Fibroblast of gingiva (primary cell): ENCODE results near the gene DTYMK.
"Not testable (repeated sequence)": the region's sequence is repeated elsewhere in the genome, so short reads cannot be mapped to it uniquely, and the experiment has no call there.

Source experiments
- DNase-seq: peaks from one replicate; pipeline ENCODE4 v3.0.0-alpha.2; 2011; ENCODE audit warnings: low read depth

Gene DTYMK, protein sequence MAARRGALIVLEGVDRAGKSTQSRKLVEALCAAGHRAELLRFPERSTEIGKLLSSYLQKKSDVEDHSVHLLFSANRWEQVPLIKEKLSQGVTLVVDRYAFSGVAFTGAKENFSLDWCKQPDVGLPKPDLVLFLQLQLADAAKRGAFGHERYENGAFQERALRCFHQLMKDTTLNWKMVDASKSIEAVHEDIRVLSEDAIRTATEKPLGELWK

DNA sequence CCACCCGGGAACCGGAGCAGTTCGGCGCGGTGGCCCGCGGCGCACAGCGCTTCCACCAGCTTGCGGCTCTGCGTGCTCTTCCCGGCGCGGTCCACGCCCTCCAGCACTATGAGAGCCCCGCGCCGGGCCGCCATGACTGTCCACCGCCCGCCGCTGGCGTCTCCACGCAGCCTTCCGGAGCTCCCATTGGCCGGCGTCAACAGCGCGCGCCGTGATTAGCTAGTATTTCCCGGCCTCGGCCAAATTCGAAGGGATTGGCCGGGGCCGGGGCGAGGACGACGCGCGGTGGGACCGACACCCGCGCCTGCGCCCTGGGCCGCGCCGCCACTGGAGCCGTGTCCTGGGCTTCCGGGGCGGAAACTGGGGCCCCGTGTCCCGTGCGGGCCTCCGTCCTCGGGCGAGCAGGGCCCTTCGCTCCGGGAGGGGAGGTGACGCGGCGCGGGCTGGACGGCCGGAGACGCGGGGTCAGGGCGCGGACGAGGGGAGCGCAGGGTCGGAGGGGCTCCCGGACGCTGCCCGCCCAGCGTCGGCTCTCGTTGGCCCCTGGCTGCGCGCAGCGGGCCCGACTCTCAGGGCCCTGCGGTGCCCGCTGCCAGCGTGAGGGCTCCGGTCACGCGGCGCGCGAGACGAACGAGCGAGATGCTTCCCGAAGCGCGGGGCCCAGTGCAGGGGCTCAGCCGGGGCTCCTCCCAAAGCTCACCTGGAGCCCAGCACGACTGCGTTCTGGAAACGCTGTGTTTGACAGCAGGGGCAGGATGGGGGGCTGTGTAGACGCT lies at the start of gene DTYMK:
Gene DTYMK, minus strand, starts transcription at position 166 of the 776 bp plus-strand sequence. Its CDS starts 32 bp downstream, at position 134.
- peak; percentile 95 for DNase-seq

DNA sequence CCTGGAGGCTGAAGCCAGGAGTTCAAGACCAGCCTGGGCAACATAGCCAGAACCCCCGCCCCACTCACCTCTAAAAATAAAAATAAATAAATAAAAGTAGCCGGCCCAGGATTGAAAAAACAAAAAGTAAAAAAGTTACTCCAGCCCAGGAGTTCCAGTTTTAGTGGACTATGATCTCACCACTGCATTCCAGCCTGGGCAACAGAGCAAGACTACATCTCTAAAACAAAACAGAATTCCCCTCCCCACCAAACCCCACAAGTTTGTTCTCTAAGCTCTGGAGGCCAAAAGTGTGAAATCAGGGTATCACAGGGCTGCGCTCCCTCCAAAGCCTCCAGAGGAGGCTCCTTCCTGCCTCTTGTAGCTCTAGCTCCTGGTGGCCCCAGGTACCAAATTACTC lies 49.5 kb upstream of the DTYMK start:
- DNase-seq = no peak

DNA sequence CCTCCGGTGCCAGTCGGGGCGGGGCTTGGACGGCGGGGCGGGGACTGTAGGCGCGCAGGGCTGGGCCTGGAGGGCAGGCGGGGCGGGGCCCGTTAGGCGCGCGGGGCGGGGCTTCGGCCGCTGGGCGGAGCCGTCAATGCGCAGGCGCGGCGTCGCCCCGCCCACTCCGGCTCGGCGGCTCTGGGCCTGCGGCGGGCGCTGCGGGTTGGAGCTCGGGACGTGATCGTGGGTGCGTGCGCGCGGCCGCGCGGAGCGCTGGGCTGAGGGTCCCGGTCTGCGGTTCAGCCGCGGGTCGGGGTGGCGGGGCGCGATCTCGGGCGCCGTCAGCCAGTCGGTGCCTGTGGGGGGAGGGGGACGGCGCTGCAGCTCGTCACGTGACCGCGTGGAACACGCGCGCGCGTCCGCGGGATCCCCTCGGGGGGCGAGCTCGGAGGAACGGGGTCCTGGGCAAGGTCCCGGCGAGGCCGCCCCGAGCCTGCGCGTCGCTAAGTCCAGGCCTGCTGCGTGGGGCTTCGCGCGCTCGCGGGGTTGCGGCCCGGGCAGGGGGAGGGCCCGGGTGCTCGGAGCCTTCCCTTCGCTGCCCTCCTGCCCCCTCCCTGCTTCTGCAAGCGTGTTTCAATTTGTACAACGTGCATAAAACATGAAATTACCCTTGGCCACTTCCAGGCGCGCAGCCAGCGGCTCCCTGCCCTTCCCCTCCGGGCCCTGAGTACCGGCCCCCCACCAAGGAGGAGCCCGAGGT lies 48.0 kb upstream of the DTYMK start, which contains the start of gene D2HGDH:
Gene D2HGDH, plus strand, starts transcription at position 164 of the 742 bp plus-strand sequence. CDS start 595 bp downstream, outside the sequence.
- DNase-seq = peak; percentile 76

DNA sequence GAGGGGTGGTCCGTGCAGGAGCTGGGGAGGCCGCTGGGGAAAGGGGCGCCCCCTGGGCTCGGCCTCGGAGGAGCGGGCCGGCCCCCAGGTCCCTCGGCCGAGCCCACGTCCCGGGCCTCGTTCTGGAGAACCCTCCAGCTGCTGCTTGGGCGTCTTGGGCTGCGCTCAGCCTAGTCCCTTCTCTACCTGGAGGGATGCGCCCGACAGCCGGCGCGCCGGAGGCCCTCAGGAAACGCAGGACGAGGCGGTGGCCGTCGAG lies 47.5 kb upstream of the DTYMK start:
- no peak for DNase-seq

DNA sequence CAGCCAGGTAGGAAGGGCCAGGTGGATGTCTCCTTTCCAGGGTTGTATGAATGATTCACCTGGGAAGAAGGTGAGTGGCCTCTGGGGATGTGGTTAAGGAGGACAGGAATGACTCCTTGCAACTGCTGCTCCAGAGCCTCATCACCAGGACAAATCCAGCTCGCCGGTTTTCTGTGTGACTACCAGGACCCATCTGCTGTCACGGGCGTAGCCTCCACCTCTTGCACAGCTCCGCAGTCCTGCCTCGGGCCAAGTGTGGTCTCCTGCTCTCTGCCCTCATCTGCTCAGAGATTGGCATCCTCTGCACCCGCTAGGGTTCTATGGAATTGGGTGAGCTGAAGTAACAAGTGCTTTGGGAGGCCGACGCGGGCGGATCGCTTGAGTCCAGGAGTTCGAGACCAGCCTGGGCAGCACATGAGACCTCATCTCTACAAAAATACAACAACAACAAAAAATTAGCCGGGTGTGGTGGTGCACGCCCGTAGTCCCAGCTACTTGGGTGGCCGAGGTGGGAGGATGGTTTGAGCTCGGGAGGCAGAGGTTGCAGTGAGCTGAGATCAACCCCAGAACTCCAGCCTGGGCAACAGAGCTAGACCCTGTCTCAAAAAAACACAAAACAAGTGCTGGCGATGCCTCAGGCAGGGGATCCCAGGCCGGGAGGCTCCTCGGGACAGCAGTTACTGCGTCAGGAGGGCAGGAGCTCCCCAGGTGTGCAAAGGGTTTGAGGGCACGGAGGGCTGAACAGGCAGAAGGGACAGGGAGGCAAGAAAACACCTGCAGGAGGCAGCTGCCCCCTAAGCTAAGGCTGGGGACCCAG lies 47.0 kb upstream of the DTYMK start:
- no peak for DNase-seq

DNA sequence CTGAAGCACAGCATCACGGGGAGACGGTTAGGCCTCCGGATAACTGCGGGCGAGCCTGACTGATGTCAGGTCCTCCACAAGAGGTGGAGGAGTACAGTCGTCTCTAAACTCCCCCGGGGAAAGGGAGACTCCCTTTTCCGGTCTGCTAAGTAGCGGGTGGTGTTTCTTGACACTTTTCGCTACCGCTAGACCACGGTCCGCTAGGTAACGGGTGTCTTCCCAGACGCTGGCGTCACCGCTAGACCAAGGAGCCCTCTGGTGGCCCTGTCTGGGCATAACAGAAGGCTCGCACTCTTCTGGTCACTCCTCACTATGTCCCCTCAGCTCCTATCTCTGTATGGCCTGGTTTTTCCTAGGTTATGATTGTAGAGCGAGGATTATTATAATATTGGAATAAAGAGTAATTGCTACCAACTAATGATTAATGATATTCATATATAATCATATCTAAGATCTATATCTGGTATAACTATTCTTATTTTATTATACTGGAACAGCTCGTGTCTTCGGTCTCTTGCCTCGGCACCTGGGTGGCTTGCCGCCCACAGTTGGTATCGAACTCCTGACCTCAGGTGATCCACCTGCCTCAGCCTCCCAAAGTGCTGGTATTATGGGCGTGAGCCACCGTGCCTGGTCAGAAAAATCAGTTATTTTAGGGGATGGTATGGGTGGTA lies 46.0 kb upstream of the DTYMK start:
- DNase-seq = not testable (repeated sequence)

DNA sequence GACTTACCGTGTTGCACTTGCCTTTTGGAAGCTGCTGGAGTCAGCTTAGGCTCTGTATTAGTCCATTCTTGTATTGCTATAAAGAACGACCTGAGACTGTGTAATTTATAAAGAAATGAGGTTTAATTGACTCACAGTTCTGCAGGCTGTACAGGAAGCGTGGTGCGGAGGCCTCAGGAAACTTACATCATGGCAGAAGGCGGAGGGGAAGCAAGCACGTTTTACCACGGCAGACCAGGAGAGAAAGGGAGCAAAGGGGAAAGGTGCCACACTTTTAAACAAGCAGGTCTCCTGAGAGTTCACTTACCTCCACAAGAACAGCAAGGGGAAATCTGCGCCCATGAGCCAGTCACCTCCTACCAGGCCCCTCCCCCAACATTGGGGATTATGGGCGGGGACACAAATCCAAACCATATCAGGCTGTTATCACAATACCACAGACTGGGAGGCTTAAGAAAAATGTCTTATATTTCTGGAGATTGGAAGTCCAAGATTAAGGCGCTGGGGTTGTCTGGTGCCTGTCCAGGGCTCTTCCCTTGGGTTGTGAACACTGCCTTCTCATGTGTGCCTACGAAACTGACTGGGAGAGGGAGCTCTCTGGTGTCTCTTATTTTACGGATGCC lies 44.2 kb upstream of the DTYMK start:
- no peak for DNase-seq

DNA sequence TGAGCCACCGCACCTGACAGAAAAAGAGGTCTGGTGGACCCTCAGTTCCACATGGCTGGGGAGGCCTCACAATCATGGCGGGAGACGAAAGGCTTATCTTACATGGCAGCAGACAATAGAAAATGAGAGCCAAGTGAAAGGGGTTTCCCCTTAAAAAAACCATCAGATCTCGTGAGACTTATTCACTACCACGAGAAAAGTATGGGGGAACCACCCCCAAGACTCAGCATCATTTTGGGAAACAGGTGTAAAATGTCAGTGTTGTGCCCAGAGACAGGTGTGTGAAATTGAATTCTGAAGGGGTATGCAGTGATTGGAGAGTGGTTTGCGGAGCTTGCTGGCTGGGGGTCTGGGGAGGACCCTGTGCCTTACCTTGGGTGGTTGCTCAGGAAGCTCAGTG lies 43.3 kb upstream of the DTYMK start:
- no peak for DNase-seq

DNA sequence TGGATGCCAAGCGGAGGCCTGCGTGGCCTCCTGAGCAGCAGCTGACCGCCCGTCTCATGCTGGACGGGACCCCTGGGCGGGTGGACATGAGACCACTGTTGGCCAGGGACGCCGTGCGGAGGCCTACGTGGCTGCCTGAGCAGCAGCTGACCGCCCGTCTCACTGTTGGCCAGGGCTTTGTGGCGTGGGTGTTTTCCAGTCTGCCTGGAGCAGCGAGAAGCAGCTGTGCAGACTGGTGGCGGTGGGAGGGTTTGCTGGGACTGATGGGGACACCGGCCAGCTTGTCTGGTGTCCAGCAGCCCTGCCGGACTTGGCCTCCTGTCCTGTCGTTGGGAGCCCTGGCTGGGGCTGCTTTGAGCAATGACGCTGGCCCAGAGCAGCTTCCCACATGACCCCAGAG lies 42.0 kb upstream of the DTYMK start:
- DNase-seq = no peak

DNA sequence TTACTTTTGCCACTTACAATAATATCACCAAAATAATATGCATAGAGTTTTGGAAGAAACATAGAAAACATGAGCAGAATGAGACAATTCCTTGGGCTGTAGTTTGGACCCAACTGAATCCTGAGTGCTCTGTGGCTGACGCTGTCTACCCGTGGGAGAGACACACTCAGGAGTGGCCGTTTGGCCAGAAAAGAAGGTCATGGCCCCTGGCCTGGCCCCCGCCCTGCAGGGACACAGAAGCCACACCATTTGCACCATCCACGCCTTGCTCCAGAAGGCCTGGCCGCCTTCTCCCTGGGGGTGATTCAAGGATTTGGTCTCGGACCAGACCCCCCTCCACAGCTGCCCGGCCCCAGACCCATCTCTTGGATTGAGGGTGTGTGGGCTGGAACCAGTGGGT lies 41.4 kb upstream of the DTYMK start:
- no peak for DNase-seq

DNA sequence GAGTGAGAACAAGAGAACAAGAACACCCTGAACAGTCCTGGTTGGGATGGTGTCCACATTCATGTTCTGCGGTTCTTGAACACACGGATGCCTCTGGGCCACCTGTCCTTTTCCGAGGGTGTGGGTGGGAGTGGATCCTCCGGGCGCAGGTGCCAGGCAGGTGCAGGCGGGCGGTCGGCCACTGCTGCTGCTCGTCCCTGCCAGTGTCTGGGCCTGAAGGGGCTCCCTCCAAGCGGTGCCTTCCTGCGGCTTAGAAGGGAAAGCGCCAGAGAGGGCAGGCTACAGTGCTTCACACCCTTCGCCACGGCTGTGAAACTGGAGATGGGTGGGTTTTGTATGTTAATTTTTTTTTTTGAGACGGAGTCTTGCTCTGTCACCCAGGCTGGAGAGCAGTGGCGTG lies 39.8 kb upstream of the DTYMK start:
- no peak for DNase-seq

DNA sequence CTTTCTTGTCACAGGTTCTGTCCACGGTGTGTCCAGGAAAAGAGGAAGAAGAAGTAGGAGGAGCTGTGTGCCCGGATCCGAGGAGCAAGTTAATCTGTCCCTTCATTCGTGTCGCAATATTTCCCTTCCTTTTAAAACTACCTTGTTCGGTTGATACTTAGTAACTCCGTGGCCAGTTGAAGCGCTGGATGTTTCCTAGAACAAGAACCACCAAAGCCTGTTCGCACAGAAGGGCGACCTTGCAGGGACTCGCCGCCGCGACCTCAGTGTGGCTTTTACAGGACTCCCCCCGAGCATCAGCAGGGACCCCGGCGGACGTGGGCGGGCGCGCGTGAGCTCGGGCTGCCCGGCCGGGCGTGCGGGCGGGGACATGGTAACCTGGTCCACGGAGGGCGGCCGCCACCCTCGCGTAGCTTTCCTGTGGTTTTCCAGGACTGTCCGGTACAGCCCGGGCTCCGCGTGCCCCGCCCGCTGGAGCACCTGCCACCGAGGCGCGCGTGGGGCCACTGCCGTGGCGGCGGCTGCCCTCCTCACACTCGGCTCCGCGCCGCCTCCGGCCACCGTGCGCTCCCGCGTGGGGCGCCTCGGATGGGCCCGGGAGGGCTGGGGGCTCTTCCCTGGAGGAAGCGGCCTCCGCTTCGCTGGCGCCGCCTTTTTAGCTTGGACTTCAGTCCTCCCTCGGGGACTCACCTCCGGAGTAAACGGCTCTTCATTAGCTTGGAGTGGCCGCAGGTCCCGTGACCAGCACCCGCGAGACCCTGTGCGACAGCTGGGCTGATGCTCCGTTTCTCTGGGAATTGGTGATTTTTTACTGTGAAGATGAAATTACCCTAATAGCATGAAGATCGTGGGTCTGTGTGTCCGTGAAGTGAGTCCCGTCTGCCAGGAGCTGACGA lies 38.6 kb upstream of the DTYMK start:
- DNase-seq = no peak

DNA sequence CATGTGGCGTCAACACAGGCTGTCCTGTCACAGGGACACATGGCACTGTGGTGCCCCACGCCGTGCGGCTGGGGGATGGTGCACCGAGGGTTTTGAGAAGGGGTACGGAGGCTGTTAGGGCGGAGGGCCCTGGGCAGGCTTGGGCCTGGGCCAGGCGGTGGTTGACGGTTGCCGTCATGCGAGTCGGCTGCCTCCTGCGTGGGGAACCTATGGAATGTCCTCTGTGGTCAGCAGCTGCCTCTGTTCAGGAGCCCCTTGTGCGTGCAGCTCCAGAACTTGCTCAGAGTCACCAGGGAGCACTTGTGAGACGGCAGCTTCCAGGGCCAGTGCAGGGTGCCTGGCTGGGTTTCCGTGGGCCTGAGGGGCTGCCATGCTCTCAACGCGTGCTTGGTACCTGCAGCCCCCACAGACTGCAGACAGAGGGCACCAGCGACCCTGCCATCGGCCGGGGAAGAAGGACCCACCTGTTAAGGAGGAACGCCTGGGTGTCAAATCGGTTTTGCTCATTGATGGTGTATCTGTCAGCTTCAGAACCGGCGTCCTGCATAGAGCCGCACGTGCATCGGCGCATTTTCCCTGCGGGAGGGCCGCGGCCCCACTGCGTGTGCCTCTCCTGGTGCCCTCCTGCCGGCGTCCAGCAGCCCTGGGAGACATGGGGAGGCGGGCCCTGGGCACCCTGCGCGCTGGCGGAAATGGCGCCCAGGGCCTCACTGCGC lies 37.8 kb upstream of the DTYMK start:
- no peak for DNase-seq

DNA sequence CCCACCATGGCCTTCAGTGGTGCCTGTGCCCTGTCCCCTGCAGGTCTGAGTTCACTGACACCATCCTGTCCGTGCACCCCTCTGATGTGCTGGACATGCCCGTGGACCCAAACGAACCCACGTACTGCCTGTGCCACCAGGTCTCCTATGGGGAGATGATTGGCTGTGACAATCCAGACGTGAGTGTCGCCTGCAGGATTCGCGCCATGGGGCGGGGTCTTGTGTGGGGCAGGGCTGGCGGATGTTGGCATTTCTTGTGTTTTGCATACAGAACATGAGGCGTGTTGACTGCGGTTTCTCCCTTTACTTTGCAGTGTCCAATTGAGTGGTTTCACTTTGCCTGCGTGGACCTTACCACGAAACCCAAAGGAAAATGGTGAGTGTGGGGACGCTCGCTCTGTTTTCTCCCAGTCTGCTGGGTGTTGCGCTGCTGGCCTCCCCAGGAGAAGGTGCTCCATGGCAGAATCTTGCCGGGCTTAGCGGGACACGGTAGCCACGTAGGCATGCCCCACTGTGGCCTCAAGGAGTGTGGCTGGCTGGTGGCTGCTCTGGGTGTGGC lies 36.4 kb upstream of the DTYMK start:
- no peak for DNase-seq

DNA sequence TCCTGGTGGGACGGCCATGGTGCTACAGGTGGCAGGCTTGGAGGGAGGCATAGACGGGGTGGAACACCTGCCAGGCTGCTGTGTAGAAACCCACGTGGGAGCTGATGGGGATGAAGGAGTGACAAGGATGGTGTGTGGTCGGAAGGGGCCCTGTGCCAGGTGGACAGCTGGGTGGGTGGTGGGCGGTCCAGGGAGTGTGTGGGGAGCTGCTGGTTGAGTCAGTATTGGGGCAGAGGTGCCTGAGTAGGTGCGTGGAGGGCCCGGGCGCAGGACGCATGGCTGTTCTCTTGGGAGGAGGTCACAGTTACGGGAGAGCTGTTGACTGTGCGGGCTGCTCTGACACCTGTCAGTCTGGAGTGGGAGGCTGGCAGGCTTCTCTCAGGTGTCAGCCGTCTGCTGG lies 35.2 kb upstream of the DTYMK start:
- no peak for DNase-seq

DNA sequence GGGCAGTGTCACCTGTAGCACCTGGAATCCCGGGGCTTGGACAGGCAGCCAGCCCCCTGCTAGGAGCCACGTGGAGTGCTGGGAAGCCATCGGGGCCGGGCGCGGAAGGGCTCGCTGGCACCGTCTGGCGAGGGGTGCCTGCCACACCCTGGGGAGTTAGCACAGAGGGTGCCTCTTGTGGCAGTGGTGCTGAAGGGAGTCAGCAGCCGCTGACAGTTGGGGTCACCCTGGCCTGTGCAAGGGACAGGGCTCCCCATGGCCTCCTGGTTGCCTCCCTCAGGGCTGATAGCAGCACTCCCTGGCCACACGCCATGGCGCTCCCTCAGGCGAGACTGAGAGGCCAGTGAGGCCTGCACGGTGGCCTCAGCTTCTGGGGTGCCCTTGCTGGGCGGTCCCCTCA lies 33.9 kb upstream of the DTYMK start:
- DNase-seq = no peak

DNA sequence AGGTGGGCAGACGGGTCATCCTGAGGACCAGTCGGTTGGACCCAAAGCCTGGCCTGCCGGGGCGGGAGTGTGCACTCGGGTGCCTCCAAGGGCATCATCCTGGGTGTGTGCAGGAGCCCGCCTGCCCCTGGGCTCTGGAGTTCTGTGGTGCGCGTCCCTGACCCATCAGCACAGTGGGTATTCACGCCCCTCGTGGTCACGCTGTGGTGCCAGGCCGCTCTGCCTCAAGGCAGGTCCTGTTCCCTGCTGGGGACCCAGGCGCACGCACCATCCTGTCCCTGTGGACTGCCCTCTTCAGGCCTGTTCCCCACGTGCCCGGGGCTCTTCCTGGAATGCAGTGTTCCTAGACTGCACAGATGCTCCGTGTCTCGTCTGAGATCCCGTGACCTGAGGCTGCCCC lies 33.5 kb upstream of the DTYMK start:
- no peak for DNase-seq

DNA sequence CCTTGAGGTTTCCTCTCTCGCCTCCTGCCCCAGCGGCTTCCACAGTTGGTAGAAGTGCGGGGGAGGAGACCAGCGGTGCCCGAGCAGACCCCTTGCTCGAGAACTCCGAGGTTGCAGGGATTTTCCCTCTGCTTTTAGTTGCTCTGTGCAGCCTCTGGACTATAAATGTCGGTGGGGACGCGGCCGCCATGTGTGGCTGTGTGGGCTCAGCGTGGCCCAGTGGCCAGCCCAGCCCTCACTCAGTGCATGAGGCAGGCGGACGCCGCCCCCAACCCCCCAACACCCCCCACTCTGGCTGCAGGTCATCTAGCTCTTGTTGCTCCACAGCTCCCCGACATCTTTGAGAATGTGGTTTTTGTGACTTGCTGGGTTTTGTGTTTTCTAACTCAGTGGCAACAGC lies 32.5 kb upstream of the DTYMK start:
- DNase-seq = no peak

DNA sequence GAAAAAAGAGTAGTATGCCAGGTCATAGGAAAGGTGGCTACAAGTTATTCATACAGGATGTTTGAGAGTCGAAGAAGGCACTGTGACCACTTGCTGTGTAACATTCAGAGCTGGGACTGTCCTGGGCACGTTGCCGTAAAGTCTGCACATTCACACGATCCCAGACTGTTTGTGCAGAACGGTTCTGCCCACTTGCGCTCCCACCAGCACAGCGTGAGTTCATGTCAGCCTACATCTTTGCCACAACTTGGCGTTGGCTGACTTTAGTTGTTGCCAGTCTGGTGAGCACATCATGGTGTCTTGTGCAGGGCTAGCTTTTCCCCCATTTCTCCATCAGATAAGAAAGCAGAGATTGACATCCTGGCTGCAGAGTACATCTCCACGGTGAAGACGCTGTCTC lies 22.3 kb upstream of the DTYMK start:
- DNase-seq = no peak
